Uterus (tissue), 4 donors: Measurements from ENCODE around the gene MCUR1. TPM values are rescaled to one million over a fixed set of nuclear protein-coding genes. Genes with fewer than 3 reads are reported as not detected.
"Not testable (repeated sequence)": the region's sequence is repeated elsewhere in the genome, so short reads cannot be mapped to it uniquely, and the experiment has no call there.

Experiments used
- DNase-seq, 2 donors: peaks; one replicate each; pipeline ENCODE4 v3.0.0-alpha.2; 2019 to 2020
- H3K27ac ChIP-seq, 2 donors: fragments of 200-600 bp; sonication (generic); 1 replicate in 1 of 2; 2 replicates in 1 of 2; pipeline ENCODE4 v1.5.1; 2016 to 2018
- H3K27me3 ChIP-seq, 2 donors: fragments of 200-600 bp; sonication (generic); one replicate each; pipeline ENCODE4 v1.5.1; 2018 to 2019; ENCODE audit warnings: control low read depth in 1 of 2
- H3K36me3 ChIP-seq, 2 donors: fragments of 200-600 bp; sonication (generic); one replicate each; pipeline ENCODE4 v1.5.1; 2019; ENCODE audit warnings: control low read depth in 1 of 2
- H3K4me1 ChIP-seq, 2 donors: fragments of 200-600 bp; sonication (generic); one replicate each; pipeline ENCODE4 v1.5.1; 2018 to 2019; ENCODE audit warnings: control low read depth in 1 of 2
- H3K4me3 ChIP-seq, 2 donors: fragments of 200-600 bp; sonication (generic); 1 replicate in 1 of 2; 2 replicates in 1 of 2; pipeline ENCODE4 v1.5.1; 2018 to 2019; ENCODE audit warnings: mild to moderate bottlenecking in 1 of 2
- H3K9me3 ChIP-seq, 2 donors: fragments of 200-600 bp; sonication (generic); one replicate each; pipeline ENCODE4 v1.5.1; 2019; ENCODE audit warnings: control low read depth in 1 of 2
- CTCF ChIP-seq, 4 experiments: fragments of 200-600 bp in 2 of 4; fragments of 450-650 bp in 2 of 4; sonication (generic) in 2 of 4; IDR thresholded peaks; one replicate each; pipeline ENCODE4 v1.5.1; 2016 to 2019; ENCODE audit warnings: antibody characterized with exemption in 4 of 4, mild to moderate bottlenecking in 2 of 4, moderate library complexity in 1 of 4
- POLR2A ChIP-seq, 2 donors: fragments of 450-650 bp; IDR thresholded peaks; one replicate each; pipeline ENCODE4 v1.6.1; 2016; ENCODE audit warnings: antibody characterized with exemption in 2 of 2, mild to moderate bottlenecking in 1 of 2, moderate library complexity in 1 of 2
- intact Hi-C: fragments of 100-400 bp; cut with DNase I; formaldehyde crosslinking; loops from one replicate; pipeline ENCODE4 v1.15.1; 2023; ENCODE audit warnings: low total_unique reads
- total RNA-seq, 4 donors: library from RNA; depleted of rRNA in 3 of 4; stranded (reverse); fragments of >200 nt in 3 of 4; gene quantifications; one replicate each; pipeline versions ENCODE4 v1.1.0 to v1.2.4, GENCODE V29; 2014 to 2023
- donor health status: DM: yes; HTN: yes; CAD: no.

MCUR1 gene
- total RNA-seq, 4 donors from 2014 or later = 9.4 to 16.5 (median 13.3) TPM

DNA sequence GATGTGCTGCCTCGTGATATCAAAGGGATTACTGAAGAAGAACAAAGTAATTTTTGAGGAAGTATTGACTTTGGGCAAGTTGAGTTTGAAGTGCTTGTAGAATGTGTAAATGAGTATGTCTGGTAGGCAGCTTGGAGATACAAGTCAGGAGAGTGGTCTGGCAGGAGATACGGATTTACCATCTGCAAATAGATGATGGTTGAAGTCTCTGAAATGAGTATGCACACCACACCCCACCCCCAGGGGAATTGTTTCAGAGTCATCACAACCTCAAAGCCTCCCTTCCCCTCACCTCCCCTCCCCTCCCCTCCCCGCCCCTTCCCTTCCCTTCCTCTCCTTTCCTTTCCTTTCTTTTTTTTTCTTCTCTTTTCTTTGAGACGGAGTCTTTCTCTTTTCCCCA lies 16.4 kb upstream of the MCUR1 start:
- DNase-seq = no peak
- intact Hi-C loops = no loop called here
- Histone ChIP-seq H3K4me3 (no peak overlapping the region), H3K9me3 (no peaks in the 10 kb centered on the region), H3K4me1 (no peaks in the 10 kb centered on the region), H3K27ac (no peak overlapping the region), H3K36me3 (no peaks in the 10 kb centered on the region), H3K27me3 (no peaks in the 10 kb centered on the region)
- TF ChIP-seq CTCF (IDR thresholded peaks at IDR 0.05) (no peak), POLR2A (IDR thresholded peaks at IDR 0.05) (no peak)

DNA sequence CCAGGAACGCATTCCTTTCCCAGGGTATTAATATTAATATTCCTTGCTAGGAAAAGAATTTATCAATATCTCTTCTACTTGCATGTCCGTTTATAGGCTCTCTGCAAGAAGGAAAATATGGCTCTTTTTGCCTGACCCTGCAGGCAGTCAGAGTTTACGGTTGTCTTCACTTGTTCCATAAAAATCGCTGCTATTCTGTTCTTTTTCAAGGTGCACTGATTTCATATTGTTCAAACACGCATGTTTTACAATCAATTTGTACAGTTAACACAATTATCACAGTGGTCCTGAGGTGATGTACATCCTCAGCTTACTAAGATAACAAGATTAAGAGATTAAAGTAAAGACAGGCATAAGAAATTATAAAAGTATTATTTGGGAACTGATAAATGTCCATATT lies 15.1 kb upstream of the MCUR1 start:
- intact Hi-C loops = not testable (repeated sequence)

GRCh38 chr6:13828656-13829301 lies 14.4 kb upstream of the MCUR1 start:
- intact Hi-C loops, H3K4me1 ChIP-seq, H3K27me3 ChIP-seq, H3K9me3 ChIP-seq, H3K4me3 ChIP-seq, H3K36me3 ChIP-seq, H3K27ac ChIP-seq, DNase-seq: not testable (repeated sequence)

More for the DNA sequence above, 15.1 kb upstream of the MCUR1 start:
- H3K4me1 ChIP-seq, H3K27me3 ChIP-seq, H3K27ac ChIP-seq, H3K4me3 ChIP-seq, DNase-seq, H3K36me3 ChIP-seq, H3K9me3 ChIP-seq: not testable (repeated sequence)

GRCh38 chr6:13827032-13827431 lies 12.7 kb upstream of the MCUR1 start:
- no peak for DNase-seq
- no peaks in the 10 kb centered on the region for H3K4me1 ChIP-seq
- intact Hi-C loops = no loop called here
- no peaks in the 10 kb centered on the region for H3K9me3 ChIP-seq
- H3K36me3 ChIP-seq = no peaks in the 10 kb centered on the region
- H3K4me3 ChIP-seq = no peak overlapping the region
- H3K27me3 ChIP-seq = no peaks in the 10 kb centered on the region
- no peak overlapping the region for H3K27ac ChIP-seq
- TF ChIP-seq CTCF (IDR thresholded peaks at IDR 0.05) = no peak
- no peak for TF ChIP-seq POLR2A (IDR thresholded peaks at IDR 0.05)

- intact Hi-C loops = no loop called here
- Histone ChIP-seq H3K27ac (no peak overlapping the region), H3K9me3 (no peaks in the 10 kb centered on the region), H3K4me1 (no peaks in the 10 kb centered on the region), H3K36me3 (no peaks in the 10 kb centered on the region), H3K4me3 (no peak overlapping the region), H3K27me3 (no peaks in the 10 kb centered on the region)
- no peak for DNase-seq
- TF ChIP-seq CTCF (IDR thresholded peaks at IDR 0.05) (no peak), POLR2A (IDR thresholded peaks at IDR 0.05) (no peak)
Observed at GRCh38 chr6:13825871-13826270, 11.5 kb upstream of the MCUR1 start.

DNA sequence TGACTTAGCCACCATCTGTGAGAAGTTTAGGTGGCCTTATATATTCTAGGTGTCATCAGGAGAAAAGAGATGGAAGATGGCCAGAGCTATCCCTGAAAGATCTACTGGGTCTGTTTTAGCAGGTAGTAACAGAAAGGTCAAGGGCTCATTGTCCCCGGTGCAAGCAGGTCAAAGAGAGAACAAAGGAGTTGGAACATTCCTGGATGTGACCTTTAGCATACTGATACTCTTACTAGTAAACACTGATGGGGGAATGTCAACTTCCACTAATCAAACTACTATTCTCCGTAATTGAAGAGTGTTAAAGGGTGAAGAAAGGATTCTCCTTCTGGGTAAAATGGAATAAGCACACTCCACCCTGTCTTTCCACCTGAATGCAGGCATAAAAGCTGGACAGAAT lies 4.0 kb upstream of the MCUR1 start:
- no peak overlapping the region for H3K4me3 ChIP-seq
- no peak for DNase-seq
- no peaks in the 10 kb centered on the region for H3K9me3 ChIP-seq
- TF ChIP-seq POLR2A (IDR thresholded peaks at IDR 0.05) (no peak), CTCF (IDR thresholded peaks at IDR 0.05) (no peak)
- H3K36me3 ChIP-seq = no peaks in the 10 kb centered on the region
- no peaks in the 10 kb centered on the region for H3K4me1 ChIP-seq
- intact Hi-C loops = no loop called here
- no peaks in the 10 kb centered on the region for H3K27me3 ChIP-seq
- no peak overlapping the region for H3K27ac ChIP-seq
